ENCODE results near the gene LSMEM2.
A peak's percentile ranks its signal among the peaks of the same experiment; 100 is the strongest.

The LSMEM2 gene

DNA sequence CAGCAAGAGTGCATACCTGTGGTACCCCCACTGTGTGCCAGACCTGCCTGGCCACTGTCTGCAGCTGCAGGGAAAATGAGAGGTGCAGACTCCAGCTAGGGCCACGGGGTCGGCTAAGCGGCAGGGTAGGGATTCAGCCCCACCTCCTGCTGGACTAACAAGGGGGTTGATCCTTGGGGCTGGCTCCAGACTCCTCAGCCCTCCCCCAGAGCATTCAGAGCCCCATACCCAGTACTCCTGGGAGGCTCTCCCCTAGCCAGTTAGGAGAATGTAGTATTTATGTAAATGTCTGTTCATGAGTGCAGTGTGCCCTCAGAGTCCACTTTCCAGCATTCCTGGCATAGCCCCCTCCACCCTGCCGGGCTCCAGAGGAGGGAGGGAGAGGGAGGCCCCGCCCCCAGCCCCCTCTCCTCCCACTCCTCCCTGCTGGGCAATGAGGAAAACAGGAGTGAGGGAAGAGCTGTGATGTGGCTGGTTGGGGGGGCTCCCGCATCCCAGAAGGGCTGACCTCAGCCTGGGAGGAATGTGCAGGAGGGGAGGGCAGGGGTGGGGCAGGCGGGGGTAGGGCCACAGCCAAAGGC is 14.4 kb upstream of the LSMEM2 start:
- no peak overlapping the region for H3K4me3 ChIP-seq (replicated peaks; ENCODE audit: low read depth, low read length)
- TF ChIP-seq, protein P1, sequence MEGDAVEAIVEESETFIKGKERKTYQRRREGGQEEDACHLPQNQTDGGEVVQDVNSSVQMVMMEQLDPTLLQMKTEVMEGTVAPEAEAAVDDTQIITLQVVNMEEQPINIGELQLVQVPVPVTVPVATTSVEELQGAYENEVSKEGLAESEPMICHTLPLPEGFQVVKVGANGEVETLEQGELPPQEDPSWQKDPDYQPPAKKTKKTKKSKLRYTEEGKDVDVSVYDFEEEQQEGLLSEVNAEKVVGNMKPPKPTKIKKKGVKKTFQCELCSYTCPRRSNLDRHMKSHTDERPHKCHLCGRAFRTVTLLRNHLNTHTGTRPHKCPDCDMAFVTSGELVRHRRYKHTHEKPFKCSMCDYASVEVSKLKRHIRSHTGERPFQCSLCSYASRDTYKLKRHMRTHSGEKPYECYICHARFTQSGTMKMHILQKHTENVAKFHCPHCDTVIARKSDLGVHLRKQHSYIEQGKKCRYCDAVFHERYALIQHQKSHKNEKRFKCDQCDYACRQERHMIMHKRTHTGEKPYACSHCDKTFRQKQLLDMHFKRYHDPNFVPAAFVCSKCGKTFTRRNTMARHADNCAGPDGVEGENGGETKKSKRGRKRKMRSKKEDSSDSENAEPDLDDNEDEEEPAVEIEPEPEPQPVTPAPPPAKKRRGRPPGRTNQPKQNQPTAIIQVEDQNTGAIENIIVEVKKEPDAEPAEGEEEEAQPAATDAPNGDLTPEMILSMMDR (IDR thresholded peaks at IDR 0.05; ENCODE audit: low read length, missing control alignments) = no peak
- peak; percentile 86 for DNase-seq (ENCODE audit: low read depth)

DNA sequence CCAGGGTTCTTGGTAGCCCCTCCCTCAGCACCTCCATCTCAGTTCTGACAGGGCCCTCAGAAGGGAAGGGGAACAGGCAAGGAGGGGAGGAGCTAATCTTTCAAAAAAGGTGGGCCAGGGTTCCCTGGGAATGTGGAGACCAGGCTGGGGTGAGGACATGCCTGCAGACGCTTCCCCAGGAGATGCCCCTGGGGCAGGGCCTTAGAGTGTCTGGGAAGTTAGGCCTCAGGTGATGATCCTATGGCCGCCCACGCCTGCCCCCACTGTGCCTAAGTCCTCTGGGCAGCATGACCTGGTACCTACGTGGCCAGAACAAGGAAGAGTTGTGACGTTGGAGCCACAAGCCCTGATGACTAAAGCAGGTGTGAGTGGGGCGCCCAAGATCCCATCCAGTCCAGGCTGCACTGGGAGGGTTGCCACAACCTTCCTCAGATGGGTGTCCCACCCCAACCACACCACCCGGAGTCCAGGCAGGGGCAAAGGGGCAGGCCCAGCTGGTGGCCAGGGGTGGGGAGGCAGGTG is 13.9 kb upstream of the LSMEM2 start:
- DNase-seq (ENCODE audit: low read depth) = no peak
- no peak overlapping the region for H3K4me3 ChIP-seq (replicated peaks; ENCODE audit: low read depth, low read length)
- TF ChIP-seq, protein P1 (IDR thresholded peaks at IDR 0.05; ENCODE audit: low read length, missing control alignments) = no peak

DNA sequence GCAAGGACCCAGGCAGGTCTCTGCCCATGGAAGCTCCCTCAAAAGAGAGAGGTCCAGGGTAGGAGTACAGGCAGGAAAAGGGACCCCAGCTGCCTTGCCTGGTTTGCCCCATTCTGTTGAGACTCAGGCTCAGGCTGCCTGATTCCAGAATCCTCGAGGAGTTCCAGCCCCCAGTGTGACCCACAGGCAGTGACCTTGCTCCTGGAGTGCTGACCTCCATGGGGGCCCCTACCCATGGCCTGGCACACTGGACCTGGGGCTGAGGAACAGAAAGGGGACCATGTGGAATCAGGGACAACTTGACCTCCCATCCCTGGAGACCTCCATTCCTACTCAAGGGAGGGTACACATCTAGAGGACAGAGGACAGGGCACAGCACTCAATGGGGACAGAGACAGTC is 13.3 kb upstream of the LSMEM2 start:
- no peak overlapping the region for H3K4me3 ChIP-seq (replicated peaks; ENCODE audit: low read depth, low read length)
- DNase-seq (ENCODE audit: low read depth) = no peak
- TF ChIP-seq, protein P1 (IDR thresholded peaks at IDR 0.05; ENCODE audit: low read length, missing control alignments) = no peak

- H3K4me3 ChIP-seq (replicated peaks; ENCODE audit: low read depth, low read length) = no peak overlapping the region
- TF ChIP-seq, protein P1 (IDR thresholded peaks at IDR 0.05; ENCODE audit: low read length, missing control alignments) = no peak
- DNase-seq (ENCODE audit: low read depth) = no peak
Measured at GRCh38 chr3:50266017-50266416, 12.9 kb upstream of the LSMEM2 start.

- TF ChIP-seq, protein P1 (IDR thresholded peaks at IDR 0.05; ENCODE audit: low read length, missing control alignments) = no peak
- no peak for DNase-seq (ENCODE audit: low read depth)
- H3K4me3 ChIP-seq (replicated peaks; ENCODE audit: low read depth, low read length) = peak overlapping the region; percentile 55
Measured at GRCh38 chr3:50266836-50267235, 12.1 kb upstream of the LSMEM2 start.

GRCh38 chr3:50267280-50267913 is 11.5 kb upstream of the LSMEM2 start:
- peak; percentile 26 for DNase-seq (ENCODE audit: low read depth)
- TF ChIP-seq, protein P1 (IDR thresholded peaks at IDR 0.05; ENCODE audit: low read length, missing control alignments) = no peak
- H3K4me3 ChIP-seq (replicated peaks; ENCODE audit: low read depth, low read length) = peak overlapping the region; percentile 55
